ENCODE results near the gene CCDC146.

DNA sequence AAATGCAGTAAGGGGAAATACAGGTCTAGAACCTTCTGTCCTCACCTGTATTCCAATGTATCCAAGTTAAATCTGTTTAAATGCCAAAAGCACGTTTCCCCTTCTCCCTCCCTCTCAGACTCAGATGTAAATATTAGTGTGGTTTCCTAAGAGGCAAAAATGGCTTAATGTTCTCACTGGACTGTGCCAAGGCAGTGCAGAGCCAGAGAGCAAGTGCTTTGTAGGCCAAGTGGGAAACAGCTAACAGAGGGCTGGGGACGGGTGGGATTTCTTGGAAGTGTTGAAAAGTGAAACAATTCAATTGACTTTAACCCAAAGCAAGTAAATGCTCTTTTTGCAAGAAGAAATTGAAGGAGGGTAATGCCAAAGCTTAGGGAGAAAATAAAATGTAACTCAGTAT is 190.7 kb downstream of the CCDC146 start:
- TF ChIP-seq CTCF (IDR thresholded peaks at IDR 0.05 in 2 of 3, conservative IDR thresholded peaks at IDR 0.05 in 1 of 3; ENCODE audit: control insufficient read depth in 2 of 3, extremely low read depth in 1 of 3, insufficient read depth in 1 of 3, low read depth in 3 of 3, low read length in 3 of 3), result no peak
- TF ChIP-seq EZH2 (IDR thresholded peaks at IDR 0.05; ENCODE audit: borderline replicate concordance, control insufficient read depth, low read depth, low read length), result no peak
- TF ChIP-seq FOXK2 (IDR thresholded peaks at IDR 0.05), result no peak
- no peak for TF ChIP-seq ATF2 (IDR thresholded peaks at IDR 0.05; ENCODE audit: low read length)

Measured in GM12878 (cell line).